Mesothelial cell of epicardium (in vitro differentiated cells): ENCODE data around the gene SVIP. TPM values are rescaled to one million over a fixed set of nuclear protein-coding genes. Genes with fewer than 3 reads are reported as not detected.

Experiments used
- total RNA-seq: library from RNA; stranded (reverse); gene quantifications from 3 replicates; pipeline ENCODE4 v1.2.1, GENCODE V29; 2021

Gene SVIP
- total RNA-seq, 1 donor from 2014 or later: 17.0 TPM

Other genes with a start within 250 kb of the SVIP start
- 17.4 to 18.2 TPM (median 17.4 TPM) in 3 replicates for gene FANCF, start 204.0 kb downstream of the SVIP start, total RNA-seq
- gene GAS2, start 163.2 kb downstream of the SVIP start, total RNA-seq: 14.8 to 17.8 TPM (median 14.9 TPM) in 3 replicates
- gene CCDC179, start 30.7 kb upstream of the SVIP start, total RNA-seq: not detected in 3 replicates